NCI-H748 (cell line): ENCODE data around the gene PPM1F.

ENCODE experiments used
- DNase-seq: peaks from one replicate; lab custom pipeline; 2025; ENCODE audit not compliant: unreplicated experiment; lab: John Stamatoyannopoulos, UW

Gene PPM1F

GRCh38 chr22:21961127-21961867, 8.6 kb upstream of the PPM1F start:
- no peak for DNase-seq

GRCh38 chr22:21960200-21961126, 7.8 kb upstream of the PPM1F start:
- no peak for DNase-seq

GRCh38 chr22:21959274-21960074, 6.8 kb upstream of the PPM1F start:
- DNase-seq, result no peak

- DNase-seq, result no peak
These were observed 6.0 kb upstream of the PPM1F start for GRCh38 chr22:21958360-21959273.

GRCh38 chr22:21951931-21952465, 650 bp downstream of the PPM1F start:
- DNase-seq, result peak; percentile 46

GRCh38 chr22:21951062-21951461, 1.6 kb downstream of the PPM1F start:
- DNase-seq, result no peak

GRCh38 chr22:21949948-21950347, 2.7 kb downstream of the PPM1F start:
- DNase-seq, result no peak

GRCh38 chr22:21949569-21949918, 3.1 kb downstream of the PPM1F start:
- no peak for DNase-seq

GRCh38 chr22:21948824-21949568, 3.7 kb downstream of the PPM1F start:
- no peak for DNase-seq

- no peak for DNase-seq
These were observed 4.3 kb downstream of the PPM1F start for GRCh38 chr22:21948390-21948789.

GRCh38 chr22:21947040-21948014, 5.3 kb downstream of the PPM1F start:
- DNase-seq, result no peak

- no peak for DNase-seq
These were observed 6.3 kb downstream of the PPM1F start for GRCh38 chr22:21946262-21946925.

- DNase-seq, result no peak
These were observed 7.0 kb downstream of the PPM1F start for GRCh38 chr22:21945453-21946261.

- no peak for DNase-seq
These were observed 7.8 kb downstream of the PPM1F start for GRCh38 chr22:21944871-21945270.

- no peak for DNase-seq
These were observed 8.8 kb downstream of the PPM1F start for GRCh38 chr22:21943571-21944448.
